Measurements from ENCODE around the gene KCNAB1. TPM values are rescaled to one million over a fixed set of nuclear protein-coding genes. Genes with fewer than 3 reads are reported as not detected.

Gene KCNAB1
- total RNA-seq, 4 donors from 2014 or later: 0.20 to 3.0 (median 1.6) TPM

DNA sequence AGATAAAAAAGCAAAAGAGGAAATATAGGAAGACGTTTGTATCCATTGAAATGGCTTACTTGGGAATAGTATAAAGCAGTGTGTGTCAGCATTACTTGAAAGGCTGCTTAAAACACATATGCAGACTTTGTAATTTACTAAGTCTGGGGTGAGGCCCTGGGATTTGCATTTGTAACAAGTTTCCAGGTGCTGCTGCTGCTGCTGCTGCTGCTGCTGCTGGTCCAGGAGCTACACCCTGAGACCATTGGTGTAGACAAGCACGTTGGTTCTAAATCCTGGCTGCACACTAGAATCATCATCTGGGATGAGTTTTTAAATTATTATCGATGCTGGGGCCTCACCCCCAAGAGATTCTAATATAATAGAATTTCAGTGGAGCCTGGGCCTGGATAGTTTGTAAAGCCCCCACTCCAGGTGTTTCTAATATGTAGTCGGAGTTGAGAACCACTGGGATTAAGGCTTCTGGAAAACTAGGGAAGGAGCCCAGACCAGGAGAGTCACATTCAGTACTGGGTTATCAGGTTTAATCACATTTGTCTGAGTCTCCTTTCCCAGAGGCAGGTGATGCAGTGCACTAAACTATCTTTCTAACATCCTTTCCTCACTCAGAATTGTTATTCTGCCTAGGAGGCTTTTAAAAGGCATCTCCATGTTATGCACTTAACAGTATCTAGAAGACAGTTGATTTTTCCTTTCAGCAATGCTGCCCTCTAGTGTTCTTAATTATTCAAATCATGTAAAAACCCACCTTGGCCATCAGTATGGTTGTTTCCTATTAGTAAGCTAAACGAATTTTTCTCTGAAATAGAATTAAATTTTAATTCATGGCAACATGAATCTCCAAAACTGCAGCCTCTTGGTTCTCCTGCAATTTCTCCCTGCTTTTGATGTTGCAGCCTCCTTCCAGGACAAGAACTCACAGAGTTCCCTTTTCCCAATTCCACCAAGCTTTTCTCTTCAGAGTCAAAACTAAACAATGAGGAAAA lies 389.1 kb downstream of the KCNAB1 start:
- peaks cover 0 to 5% (median 0%) of the 10 kb centered on the region in 4 donors for H3K4me1 ChIP-seq
- in situ Hi-C loops (cut with MboI; ENCODE audit: low pct_ligation_motif_present in 1 of 4, low pct_unique_long_range_greater_than_20kb in 1 of 4, low sequenced_read_pairs in 3 of 4) (loop anchor here (10.0 to 25.0 kb wide), 2 partner anchors 347 to 355 kb away; no protein-coding TSS in a partner anchor), intact Hi-C loops (cut with DNase I; ENCODE audit: low total_unique reads) (loop anchor here (1.0 to 5.0 kb wide), 2 partner anchors 337 to 358 kb away; no protein-coding TSS in a partner anchor)
- H3K36me3 ChIP-seq: no peaks in the 10 kb centered on the region
- no peak for TF ChIP-seq POLR2AphosphoS5 (IDR thresholded peaks at IDR 0.05)
- TF ChIP-seq, protein P1, sequence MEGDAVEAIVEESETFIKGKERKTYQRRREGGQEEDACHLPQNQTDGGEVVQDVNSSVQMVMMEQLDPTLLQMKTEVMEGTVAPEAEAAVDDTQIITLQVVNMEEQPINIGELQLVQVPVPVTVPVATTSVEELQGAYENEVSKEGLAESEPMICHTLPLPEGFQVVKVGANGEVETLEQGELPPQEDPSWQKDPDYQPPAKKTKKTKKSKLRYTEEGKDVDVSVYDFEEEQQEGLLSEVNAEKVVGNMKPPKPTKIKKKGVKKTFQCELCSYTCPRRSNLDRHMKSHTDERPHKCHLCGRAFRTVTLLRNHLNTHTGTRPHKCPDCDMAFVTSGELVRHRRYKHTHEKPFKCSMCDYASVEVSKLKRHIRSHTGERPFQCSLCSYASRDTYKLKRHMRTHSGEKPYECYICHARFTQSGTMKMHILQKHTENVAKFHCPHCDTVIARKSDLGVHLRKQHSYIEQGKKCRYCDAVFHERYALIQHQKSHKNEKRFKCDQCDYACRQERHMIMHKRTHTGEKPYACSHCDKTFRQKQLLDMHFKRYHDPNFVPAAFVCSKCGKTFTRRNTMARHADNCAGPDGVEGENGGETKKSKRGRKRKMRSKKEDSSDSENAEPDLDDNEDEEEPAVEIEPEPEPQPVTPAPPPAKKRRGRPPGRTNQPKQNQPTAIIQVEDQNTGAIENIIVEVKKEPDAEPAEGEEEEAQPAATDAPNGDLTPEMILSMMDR (IDR thresholded peaks at IDR 0.05): peak; percentile 56 to 71 (median 67)
- no peaks in the 10 kb centered on the region for H3K27me3 ChIP-seq
- WGBS, 2 donors (ENCODE audit: low coverage in 1 of 2): 41 to 52% methylated on average over 3 to 5 of the region's 5 CpGs
- DNase-seq: no peak
- H3K9me3 ChIP-seq: no peaks in the 10 kb centered on the region
- H3K27ac ChIP-seq: no peak overlapping the region
- H3K4me3 ChIP-seq: no peak overlapping the region

DNA sequence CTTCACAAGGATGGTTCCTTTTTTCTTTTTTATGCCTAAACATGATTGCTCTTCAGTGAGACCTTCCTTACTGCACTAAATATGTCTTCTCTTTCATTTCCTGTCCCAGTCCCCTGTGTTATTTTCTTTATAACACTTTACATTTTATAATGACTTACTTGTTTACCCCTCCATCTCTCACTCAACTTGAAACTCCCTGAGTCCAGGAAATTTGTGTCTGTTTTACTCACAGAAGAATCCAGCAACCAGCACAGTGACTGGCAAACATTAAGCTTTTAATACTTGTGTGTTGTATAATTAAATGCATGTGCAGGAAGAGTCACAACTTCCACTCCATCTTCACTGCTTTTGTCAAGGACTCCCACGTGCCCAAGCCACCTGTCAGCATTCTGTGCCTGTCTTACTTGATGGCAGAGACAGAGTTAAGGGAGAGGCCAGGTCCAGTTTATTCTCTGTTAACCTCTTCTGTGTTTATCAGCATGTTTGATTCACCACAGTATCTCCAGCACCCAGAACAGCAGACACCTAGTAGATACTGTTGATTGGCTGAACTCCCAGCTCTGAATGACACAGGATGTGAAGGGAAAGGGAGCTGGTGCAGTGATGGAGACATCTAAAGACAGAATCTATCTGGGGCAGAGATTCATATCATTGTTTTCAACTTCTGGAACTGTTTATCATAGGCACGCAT lies 391.8 kb downstream of the KCNAB1 start:
- intact Hi-C loops (cut with DNase I; ENCODE audit: low total_unique reads): loop anchor here (5.0 kb wide), 1 partner anchor 340 kb away; no protein-coding TSS in a partner anchor
- Histone ChIP-seq H3K27ac (no peak overlapping the region), H3K9me3 (no peaks in the 10 kb centered on the region), H3K27me3 (no peaks in the 10 kb centered on the region), H3K4me3 (no peak overlapping the region), H3K36me3 (no peaks in the 10 kb centered on the region), H3K4me1 (peaks cover 0 to 5% (median 0%) of the 10 kb centered on the region in 4 donors)
- in situ Hi-C loops (cut with MboI; ENCODE audit: low pct_ligation_motif_present in 1 of 4, low pct_unique_long_range_greater_than_20kb in 1 of 4, low sequenced_read_pairs in 3 of 4): loop anchor here in 2 of 4 donors (10.0 to 25.0 kb wide), 2 partner anchors 350 to 357 kb away; no protein-coding TSS in a partner anchor
- WGBS, 2 donors (ENCODE audit: low coverage in 1 of 2): 70 to 82% methylated on average over 1 to 2 of the region's 2 CpGs
- TF ChIP-seq POLR2A (IDR thresholded peaks at IDR 0.05) (no peak), POLR2AphosphoS5 (IDR thresholded peaks at IDR 0.05) (no peak), EP300 (IDR thresholded peaks at IDR 0.05; ENCODE audit: low read depth) (no peak)
- TF ChIP-seq, protein P1 (IDR thresholded peaks at IDR 0.05): no peak
- no peak for DNase-seq

DNA sequence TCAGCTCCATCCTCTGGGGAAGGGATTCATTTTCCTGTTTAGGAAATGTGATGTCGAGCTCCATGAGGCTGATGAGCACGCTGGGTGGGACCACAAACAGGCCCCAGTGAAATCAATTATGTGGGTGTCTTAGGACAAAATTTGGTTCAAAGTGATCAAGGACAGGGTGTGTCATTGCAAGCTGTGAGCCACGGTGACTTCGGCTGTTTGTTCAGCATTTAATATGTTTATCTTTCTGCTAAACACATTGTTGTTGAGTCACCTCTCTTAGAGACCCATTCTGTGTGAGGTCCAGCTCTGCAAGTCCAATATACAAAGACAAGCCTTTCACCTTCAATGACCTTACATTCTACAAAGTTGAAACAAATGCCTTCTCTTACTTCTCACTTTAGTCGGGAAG lies 393.2 kb downstream of the KCNAB1 start:
- no peaks in the 10 kb centered on the region for H3K9me3 ChIP-seq
- intact Hi-C loops (cut with DNase I; ENCODE audit: low total_unique reads) (loop anchor here (5.0 kb wide), 1 partner anchor 341 kb away; no protein-coding TSS in a partner anchor), in situ Hi-C loops (cut with MboI; ENCODE audit: low pct_ligation_motif_present in 1 of 4, low pct_unique_long_range_greater_than_20kb in 1 of 4, low sequenced_read_pairs in 3 of 4) (loop anchor here in 2 of 4 donors (10.0 to 25.0 kb wide), 2 partner anchors 351 to 359 kb away; no protein-coding TSS in a partner anchor)
- H3K4me1 ChIP-seq: peaks cover 0 to 8% (median 0%) of the 10 kb centered on the region in 4 donors
- 35 to 58% methylated on average over 5 of the region's 5 CpGs for WGBS, 2 donors (ENCODE audit: low coverage in 1 of 2)
- no peak overlapping the region for H3K4me3 ChIP-seq
- DNase-seq: no peak
- no peak overlapping the region for H3K27ac ChIP-seq
- TF ChIP-seq POLR2AphosphoS5 (IDR thresholded peaks at IDR 0.05): no peak
- TF ChIP-seq POLR2A (IDR thresholded peaks at IDR 0.05): no peak
- TF ChIP-seq, protein P1 (IDR thresholded peaks at IDR 0.05): no peak
- TF ChIP-seq EP300 (IDR thresholded peaks at IDR 0.05; ENCODE audit: low read depth): no peak
- no peaks in the 10 kb centered on the region for H3K36me3 ChIP-seq
- no peaks in the 10 kb centered on the region for H3K27me3 ChIP-seq

DNA sequence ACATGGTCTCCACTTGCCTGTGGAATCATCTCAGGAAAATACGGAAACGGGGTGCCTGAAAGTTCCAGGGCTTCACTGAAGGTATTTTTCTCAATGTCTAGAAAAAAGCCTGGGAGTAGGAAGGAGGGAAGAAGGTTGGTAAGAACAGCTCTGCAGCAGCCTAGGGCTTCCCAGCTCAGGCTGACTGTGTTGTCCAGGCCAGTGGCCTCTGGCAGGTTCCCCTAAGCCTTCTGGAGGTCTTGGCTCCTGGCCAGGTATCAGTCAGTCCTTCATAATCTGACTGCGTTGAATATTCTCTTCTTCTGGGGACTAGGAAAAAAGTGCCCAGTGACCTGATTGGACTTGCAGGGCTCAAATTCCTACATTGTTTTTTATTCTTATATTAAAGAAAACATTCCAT lies 395.9 kb downstream of the KCNAB1 start:
- H3K27ac ChIP-seq: no peak overlapping the region
- peaks cover 0 to 3% (median 0%) of the 10 kb centered on the region in 4 donors for H3K4me1 ChIP-seq
- in situ Hi-C loops (cut with MboI; ENCODE audit: low pct_ligation_motif_present in 1 of 4, low pct_unique_long_range_greater_than_20kb in 1 of 4, low sequenced_read_pairs in 3 of 4) (loop anchor here in 2 of 4 donors (10.0 to 25.0 kb wide), 2 partner anchors 354 to 361 kb away; no protein-coding TSS in a partner anchor), intact Hi-C loops (cut with DNase I; ENCODE audit: low total_unique reads) (no loop called here)
- H3K36me3 ChIP-seq: no peaks in the 10 kb centered on the region
- 86 to 89% methylated on average over 3 of the region's 3 CpGs for WGBS, 2 donors (ENCODE audit: low coverage in 1 of 2)
- no peak overlapping the region for H3K4me3 ChIP-seq
- H3K27me3 ChIP-seq: no peaks in the 10 kb centered on the region
- H3K9me3 ChIP-seq: no peaks in the 10 kb centered on the region
- DNase-seq: no peak
- no peak for TF ChIP-seq POLR2A (IDR thresholded peaks at IDR 0.05)
- no peak for TF ChIP-seq EP300 (IDR thresholded peaks at IDR 0.05; ENCODE audit: low read depth)

Measured in transverse colon (tissue), 4 donors.